Measurements from ENCODE around the gene ALDH5A1.

DNA sequence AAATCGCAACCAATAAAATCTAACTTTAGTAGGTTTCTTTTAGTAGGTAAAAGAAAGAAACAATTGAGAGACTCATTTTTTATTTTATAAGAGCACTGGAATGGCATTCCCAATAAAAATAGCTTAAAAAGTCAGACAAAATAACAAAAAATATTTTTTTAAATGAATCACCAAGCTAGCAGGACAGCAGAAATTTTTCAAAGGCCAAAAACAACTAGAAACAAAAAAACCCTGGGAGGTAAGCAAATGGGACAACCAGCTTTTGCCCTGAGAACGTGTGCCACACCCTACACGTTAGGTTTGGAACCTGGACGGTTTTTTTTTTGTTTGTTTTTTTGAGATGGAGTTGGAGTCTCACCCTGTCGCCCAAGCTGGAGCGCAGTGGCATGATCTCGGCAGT lies 25.0 kb upstream of the ALDH5A1 start:
- TF ChIP-seq CTCF (conservative IDR thresholded peaks at IDR 0.05) (no peak), EZH2 (IDR thresholded peaks at IDR 0.05; ENCODE audit: low read depth) (no peak)
